GM19035 (cell line): Measurements from ENCODE around the gene NFIX.

Source experiments
- ATAC-seq: cut with Tn5 transposase; IDR thresholded peaks from one replicate; pipeline ENCODE4 v1.9.1; 2021; ENCODE audit not compliant: unreplicated experiment

Gene NFIX

GRCh38 chr19:13035820-13036365 lies 40.6 kb downstream of the NFIX start:
- ATAC-seq: no peak

GRCh38 chr19:13036366-13036976 lies 41.2 kb downstream of the NFIX start:
- no peak for ATAC-seq

- no peak for ATAC-seq
Observed at GRCh38 chr19:13037161-13037560, 41.9 kb downstream of the NFIX start.

- ATAC-seq: no peak
Observed at GRCh38 chr19:13037731-13038130, 42.5 kb downstream of the NFIX start.

- no peak for ATAC-seq
Observed at GRCh38 chr19:13038306-13039210, 43.3 kb downstream of the NFIX start.

GRCh38 chr19:13039211-13039789 lies 44.0 kb downstream of the NFIX start:
- ATAC-seq: no peak

- no peak for ATAC-seq
Observed at GRCh38 chr19:13040232-13040947, 45.1 kb downstream of the NFIX start.

GRCh38 chr19:13040948-13041292 lies 45.6 kb downstream of the NFIX start:
- no peak for ATAC-seq

- no peak for ATAC-seq
Observed at GRCh38 chr19:13042443-13043130, 47.3 kb downstream of the NFIX start.

- no peak for ATAC-seq
Observed at GRCh38 chr19:13043285-13043684, 48.0 kb downstream of the NFIX start.

- ATAC-seq: no peak
Observed at GRCh38 chr19:13044231-13044836, 49.1 kb downstream of the NFIX start.

GRCh38 chr19:13045812-13046211 lies 50.5 kb downstream of the NFIX start:
- no peak for ATAC-seq

- no peak for ATAC-seq
Observed at GRCh38 chr19:13047374-13047773, 52.1 kb downstream of the NFIX start.

GRCh38 chr19:13050274-13050673 lies 55.0 kb downstream of the NFIX start:
- ATAC-seq: no peak

- no peak for ATAC-seq
Observed at GRCh38 chr19:13051557-13052165, 56.4 kb downstream of the NFIX start.

- no peak for ATAC-seq
Observed at GRCh38 chr19:13052447-13053175, 57.3 kb downstream of the NFIX start.

GRCh38 chr19:13053238-13053637 lies 58.0 kb downstream of the NFIX start:
- ATAC-seq: no peak

GRCh38 chr19:13053761-13054625 lies 58.7 kb downstream of the NFIX start:
- ATAC-seq: no peak
